ACHN (cell line): ENCODE results near the gene FREM2.

Source experiments
- DNase-seq: peaks from one replicate; pipeline ENCODE4 v3.0.0-alpha.2; 2015
- in situ Hi-C: cut with HindIII; loops from 2 replicates; pipeline ENCODE4 v1.10.0; 2017; ENCODE audit warnings: low sequenced_read_pairs, low pct_ligation_motif_present, low pct_unique_long_range_greater_than_20kb

Gene FREM2

DNA sequence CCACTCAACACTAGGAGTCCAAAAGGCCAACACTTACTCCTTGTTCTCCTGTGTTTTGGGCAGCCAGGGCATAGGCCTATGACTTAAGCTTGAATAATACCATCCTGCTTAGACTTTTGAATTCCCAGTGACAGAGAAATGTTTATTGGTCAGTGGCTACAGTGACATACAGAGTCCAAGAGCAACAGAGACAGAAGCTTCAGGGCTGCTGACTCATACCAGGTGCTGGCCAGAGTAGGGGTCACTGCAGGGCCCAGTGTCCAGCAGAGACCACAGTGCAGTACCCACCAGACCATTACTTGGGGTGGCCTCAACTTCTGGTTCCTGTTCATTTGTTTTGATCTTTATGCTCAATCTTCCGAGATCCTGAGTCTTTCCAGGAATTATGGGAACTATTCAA, 6.0 kb upstream of the FREM2 start:
- in situ Hi-C loops: no loop called here
- DNase-seq: no peak

DNA sequence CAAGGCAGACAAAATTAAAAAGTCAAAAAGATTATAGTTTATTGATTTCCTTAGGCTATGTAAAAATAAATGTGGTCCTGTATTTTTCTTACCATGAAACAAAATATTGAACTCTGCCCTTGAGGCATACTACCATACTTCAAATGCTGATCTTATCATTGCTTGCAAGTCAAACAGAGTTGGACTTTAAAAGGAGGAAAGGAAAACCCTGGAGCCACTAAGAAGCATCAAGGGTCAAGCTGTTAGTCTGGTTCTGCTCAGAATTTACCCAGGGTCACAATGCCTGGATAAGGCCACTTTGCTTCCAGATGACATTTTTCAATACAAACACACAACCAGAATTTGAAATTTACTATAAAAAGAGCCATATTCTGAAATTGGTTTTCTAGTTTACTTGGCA, 2.2 kb upstream of the FREM2 start:
- in situ Hi-C loops: no loop called here
- no peak for DNase-seq

DNA sequence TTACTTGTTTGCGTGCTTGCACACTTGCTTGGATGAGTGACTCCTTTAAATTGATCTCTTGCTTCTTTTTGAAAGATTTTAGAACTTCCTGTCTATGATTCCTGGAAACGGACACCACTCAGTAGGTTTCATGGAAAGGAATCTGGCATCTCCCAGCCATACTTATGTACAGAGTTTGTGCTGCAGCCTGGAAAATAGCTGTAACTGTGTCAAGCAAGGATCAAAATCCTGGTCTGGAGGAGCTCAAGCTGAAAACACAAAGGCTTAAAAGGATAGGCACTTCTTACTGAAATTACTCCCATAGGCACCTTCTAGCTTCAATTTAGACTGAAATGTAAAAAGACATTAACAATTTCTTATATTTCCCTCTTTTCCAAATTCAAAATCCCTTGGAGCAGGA, 1.4 kb upstream of the FREM2 start:
- no peak for DNase-seq
- in situ Hi-C loops: no loop called here

DNA sequence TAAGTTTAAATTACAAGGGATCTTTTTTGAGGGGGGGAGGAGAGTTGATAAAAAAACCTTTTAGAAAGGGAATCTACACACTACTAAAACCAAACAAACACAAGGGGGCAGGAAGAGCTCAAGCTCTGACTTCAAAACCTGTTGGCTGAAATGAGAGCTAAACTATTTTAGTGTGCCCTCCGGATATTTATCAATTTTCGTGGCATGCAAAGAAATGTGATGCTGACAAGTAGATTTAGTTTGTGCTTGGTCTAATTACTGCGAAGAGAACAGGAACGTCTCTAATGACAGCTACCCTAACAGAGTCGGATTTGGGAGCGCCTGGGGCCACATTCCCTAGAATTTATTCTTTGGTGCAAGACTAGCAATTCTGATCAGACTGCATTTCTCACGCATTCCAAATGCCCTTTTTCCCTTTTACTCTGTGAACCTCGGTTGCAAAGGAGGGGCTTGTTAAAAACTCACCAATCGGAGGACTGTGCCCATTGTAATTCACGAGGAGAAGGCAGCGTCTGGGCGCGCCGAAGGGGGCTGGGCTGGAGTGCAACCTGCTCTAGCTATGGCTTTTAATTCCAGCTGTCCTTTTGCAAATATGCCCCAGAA, 802 bp upstream of the FREM2 start:
- DNase-seq: peak; percentile 51
- in situ Hi-C loops: no loop called here

DNA sequence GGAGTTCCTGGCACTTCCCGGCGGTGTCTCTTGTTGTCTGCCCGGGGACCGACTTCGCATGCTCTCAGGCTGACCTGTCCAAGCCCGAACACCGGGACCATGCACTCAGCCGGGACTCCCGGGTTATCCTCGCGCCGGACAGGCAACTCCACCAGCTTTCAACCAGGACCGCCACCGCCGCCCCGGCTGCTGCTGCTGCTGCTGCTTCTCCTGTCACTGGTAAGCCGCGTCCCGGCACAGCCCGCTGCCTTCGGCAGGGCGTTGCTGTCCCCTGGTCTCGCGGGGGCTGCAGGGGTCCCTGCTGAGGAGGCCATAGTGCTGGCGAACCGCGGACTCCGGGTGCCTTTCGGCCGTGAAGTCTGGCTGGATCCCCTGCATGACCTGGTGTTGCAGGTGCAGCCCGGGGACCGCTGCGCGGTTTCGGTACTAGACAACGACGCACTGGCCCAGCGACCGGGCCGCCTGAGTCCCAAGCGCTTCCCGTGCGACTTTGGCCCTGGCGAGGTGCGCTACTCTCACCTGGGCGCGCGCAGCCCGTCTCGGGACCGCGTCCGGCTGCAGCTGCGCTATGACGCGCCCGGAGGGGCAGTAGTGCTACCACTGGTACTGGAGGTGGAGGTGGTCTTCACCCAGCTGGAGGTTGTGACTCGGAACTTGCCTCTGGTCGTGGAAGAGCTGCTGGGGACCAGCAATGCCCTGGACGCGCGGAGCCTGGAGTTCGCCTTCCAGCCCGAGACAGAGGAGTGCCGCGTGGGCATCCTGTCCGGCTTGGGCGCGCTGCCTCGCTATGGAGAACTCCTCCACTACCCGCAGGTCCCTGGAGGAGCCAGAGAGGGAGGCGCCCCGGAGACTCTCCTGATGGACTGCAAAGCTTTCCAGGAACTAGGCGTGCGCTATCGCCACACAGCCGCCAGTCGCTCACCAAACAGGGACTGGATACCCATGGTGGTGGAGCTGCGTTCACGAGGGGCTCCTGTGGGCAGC, 661 bp downstream of the FREM2 start:
- DNase-seq: no peak
- in situ Hi-C loops: no loop called here

DNA sequence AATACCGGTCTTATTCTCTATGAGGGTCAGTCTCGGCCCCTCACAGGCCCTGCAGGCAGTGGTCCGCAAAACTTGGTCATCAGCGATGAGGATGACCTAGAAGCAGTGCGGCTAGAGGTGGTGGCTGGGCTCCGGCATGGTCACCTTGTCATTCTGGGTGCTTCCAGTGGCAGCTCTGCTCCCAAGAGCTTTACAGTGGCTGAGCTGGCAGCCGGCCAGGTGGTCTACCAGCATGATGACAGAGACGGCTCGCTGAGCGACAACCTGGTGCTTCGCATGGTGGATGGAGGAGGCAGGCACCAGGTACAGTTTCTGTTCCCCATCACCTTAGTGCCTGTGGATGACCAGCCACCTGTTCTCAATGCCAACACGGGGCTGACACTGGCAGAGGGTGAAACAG, 1.8 kb downstream of the FREM2 start:
- DNase-seq: no peak
- in situ Hi-C loops: no loop called here

DNA sequence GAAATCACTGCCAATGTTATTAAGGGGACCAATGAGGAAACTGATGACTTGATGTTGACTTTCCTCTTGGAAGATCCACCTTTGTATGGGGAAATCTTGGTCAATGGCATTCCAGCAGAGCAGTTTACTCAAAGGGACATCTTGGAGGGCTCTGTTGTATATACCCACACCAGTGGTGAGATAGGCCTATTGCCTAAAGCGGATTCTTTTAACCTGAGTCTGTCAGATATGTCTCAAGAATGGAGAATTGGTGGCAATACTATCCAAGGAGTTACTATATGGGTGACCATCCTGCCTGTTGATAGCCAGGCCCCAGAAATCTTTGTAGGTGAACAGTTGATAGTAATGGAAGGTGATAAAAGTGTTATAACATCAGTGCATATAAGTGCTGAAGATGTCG, 3.4 kb downstream of the FREM2 start:
- no peak for DNase-seq
- in situ Hi-C loops: no loop called here

DNA sequence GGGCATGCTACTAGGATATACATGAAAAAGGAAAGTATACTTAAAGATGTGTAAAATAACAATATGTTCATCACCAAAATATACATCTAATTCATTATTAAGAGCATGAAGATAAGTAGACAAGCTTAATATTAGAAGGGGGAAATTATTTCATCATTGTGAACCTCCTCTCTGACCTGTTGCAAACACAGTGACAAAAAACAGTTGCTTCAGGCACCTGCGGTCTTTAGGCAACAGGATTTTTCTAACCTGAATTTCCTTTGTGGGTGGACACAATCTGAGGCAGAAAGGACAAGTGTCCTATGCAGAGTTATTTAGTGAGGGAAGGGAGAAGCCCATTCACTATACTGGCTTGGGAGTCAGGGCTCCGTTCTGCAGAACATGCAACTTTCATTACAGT, 6.3 kb downstream of the FREM2 start:
- DNase-seq: no peak
- in situ Hi-C loops: no loop called here

DNA sequence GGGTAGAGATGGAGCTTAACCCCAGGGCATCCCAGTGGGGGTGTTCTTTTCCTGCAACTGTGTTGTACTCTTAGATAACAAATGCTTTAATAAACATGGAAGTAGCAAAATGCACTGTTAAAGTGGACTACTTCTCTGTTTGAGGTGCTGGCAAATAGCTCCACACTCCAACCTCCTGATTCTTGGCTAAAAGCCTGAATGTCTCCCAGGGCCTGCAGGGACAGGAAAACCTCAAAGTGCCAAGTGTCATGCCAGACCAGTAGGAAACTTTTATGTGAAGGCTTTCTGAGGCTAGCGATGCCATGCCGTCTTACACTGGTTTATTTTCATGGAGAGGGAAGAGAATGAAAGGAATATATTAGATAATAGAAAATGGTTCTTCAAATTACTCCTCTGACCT, 6.8 kb downstream of the FREM2 start:
- in situ Hi-C loops: no loop called here
- no peak for DNase-seq

DNA sequence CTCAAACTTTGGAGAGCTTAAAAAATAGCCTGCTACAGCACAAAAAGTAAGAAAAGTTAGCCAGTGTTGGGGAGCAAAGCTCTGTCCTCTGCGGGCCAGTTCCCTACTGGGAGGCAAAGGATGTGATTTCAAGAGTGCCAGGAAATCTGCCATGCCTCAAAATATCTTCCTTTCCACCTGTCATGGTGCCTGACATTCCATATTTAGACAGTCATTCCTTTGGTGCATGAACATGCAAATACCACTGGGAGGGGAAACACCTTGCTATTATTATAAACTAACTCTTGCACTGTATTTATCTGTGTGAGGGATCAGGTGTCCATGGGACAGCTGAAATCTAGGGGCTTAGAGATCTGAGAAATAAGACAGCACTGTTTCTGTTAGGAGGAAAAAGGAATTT, 10.3 kb downstream of the FREM2 start:
- DNase-seq: no peak
- in situ Hi-C loops: no loop called here

DNA sequence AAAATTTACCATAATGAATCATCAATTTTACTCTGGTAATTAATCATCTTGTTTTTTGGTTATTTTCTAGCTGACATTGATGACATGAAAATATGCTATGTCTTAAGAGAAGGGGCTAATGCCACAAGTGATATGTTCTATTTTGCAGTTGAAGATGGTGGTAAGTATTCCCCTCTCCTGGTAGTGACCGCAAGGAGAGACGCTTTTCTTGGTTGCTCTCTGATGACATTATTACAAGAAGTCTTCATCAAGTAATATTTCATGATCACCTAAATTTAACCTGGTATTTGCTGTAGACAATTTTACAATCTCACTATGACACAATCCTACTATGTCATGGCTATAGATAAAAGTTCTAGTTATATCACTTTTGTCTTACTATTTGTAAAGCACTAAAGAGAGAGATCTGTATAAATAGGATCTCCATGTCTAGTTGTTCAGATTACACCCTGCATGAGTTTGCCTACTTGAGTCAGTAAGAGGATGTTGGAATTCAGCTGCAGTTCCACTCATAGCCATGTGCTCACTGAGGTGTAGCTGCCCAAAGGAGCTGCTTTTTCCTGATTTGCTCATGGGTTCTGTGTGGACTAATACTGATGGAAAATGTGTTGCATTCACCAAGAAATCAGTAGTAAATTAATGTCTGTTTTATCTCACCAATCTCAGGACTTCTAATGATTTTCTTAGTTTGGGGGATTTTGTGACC, 10.9 kb downstream of the FREM2 start:
- in situ Hi-C loops: no loop called here
- DNase-seq: peak; percentile 33

DNA sequence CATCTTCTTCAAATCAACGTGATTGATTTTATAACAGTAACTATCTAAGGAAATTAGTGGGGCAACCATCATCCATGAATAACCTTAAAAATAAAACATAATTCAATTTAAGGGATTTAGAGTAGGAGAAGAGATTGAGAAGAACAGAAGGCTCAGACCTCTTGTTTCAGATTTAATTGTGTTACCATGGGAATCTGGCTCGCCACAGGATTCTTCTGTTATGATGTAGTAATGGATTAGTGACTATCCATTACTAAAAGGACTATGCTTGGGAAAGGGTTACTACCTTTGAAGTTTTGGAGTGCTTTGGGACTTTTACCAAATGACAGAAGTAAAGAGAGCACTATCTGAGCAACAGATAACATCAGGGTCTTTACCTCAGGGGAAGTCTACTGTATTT, 13.2 kb downstream of the FREM2 start:
- no peak for DNase-seq

DNA sequence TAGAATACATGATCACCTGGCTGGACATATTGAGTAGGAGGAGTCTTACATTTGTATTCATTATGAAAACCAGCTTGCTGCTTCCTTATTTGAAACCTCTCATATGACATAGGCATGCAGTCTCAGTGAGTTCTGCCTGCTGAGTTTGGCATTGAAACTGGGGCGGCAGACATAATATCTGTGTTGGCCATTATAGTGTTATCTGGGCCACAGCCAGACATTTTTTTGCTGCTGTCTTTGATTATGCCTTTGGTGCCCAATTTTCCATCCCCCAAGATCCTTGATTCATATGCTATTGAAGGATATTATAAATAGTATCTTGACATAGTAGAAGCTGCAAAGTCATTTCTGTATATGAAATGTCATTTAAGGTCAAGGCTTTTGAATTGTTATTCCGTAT, 15.8 kb downstream of the FREM2 start:
- DNase-seq: no peak
- in situ Hi-C loops: no loop called here

More for the DNA sequence above, 13.2 kb downstream of the FREM2 start:
- in situ Hi-C loops: no loop called here

DNA sequence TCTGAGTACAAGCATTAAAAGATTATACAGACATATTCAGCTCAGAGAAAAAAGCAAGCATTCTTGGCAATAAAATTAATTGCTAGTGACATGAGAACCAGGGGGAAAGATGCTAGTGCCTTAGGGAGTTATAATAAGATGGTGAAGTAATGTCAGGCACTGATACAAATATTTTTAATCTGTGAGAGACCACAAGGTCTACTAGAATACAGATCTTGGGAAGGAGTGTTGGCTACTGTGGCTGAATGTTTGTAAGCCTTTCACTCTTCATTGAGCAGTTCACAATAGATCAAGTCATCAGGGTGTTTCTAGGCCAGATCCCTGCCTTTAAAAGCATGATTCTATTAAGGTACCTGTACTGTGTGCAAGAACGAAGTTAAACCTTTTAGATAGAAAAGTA, 16.4 kb downstream of the FREM2 start:
- DNase-seq: no peak
- in situ Hi-C loops: no loop called here

DNA sequence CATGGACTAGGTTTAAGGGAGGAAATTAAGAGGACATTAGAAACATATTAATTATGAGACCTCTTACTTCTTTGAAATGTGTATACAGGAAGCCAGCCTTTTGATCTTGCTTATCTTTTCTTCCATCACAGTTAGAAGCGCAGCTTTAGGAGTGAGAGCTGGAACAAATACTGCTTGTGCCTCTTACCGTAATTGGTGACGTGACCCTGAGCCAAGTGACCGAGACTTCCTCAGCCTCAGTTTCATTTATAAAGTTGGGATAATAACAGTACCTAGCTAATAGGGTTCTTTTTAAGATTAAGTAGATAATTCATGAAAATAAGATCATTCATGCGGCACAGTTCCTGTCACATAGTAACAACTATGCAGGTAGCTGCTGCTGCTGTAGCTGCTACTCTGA, 18.5 kb downstream of the FREM2 start:
- no peak for DNase-seq
- in situ Hi-C loops: no loop called here

DNA sequence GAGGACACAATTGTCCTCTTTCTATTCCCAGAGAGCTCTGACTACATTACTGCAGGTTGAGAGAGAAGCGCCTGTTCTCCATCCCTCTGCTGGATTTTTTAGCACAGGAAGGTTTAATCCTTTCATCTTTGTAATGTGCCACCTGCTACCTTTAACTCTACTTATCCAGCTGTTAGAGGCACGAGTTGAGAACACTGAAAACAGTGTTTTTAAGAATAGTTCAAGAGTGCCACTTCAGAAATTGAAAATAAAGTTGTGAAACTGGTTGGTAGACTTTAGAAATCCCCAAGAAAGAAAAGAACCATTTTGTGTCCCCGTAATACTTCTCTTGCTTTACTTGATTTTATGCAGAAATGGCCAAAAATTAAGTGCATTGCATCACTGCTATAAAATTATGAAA, 20.6 kb downstream of the FREM2 start:
- in situ Hi-C loops: no loop called here
- no peak for DNase-seq

DNA sequence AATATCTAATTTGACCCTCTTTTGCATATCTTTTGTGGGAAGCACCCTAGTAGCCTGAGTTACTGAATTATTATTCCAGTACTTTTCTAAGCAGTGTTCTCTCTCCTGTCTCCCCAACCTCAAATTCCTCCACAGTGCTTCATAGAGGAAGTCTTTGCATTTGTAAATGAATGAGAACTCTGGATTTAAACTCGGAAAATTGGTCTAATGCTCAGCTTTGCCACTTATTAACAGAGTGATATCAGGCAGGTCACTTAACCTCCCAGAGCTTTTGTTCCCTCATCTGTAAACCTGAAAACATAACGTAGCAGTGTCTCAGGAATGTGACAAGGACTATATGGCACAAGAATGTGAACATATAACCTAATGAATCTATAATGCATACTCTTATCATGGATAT, 26.2 kb downstream of the FREM2 start:
- DNase-seq: peak; percentile 3
- in situ Hi-C loops: no loop called here

DNA sequence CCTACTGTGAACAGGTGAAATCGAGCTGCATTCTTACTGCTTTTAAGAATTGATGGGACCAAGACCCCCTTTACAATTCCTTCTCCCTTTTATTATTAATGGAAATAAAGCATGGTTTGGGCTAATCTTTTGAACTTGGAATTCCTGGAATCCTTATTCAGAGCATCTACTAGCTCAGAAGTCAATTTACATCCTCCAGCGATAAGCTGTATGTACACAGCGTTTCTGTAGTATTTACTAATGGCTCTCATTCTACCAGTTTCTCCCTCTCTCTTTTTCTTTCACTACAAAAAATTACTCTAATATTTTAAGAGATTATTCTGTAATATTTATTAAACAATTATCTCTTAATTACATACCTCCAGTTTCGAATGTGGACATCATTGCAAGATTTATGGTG, 31.5 kb downstream of the FREM2 start:
- in situ Hi-C loops: no loop called here
- DNase-seq: no peak

DNA sequence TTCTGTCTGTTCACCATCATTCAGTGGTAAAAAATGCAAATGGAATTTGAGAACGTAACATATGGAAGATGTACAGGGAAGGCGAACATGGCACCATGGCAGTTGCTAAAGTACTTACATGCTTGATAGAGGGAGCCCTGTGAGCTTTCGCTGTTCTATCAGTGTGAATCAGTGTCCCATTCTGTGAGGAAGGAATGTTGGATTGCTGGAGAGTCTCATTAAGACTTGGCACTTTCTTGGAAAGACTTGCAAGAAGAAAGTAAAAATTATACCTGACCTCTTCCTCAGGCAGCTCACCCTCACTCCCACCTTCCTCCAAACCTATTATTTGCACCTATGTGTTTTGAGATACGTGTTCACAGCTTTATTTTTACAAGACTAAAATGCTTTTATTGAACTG, 43.5 kb downstream of the FREM2 start:
- no peak for DNase-seq
- in situ Hi-C loops: no loop called here

DNA sequence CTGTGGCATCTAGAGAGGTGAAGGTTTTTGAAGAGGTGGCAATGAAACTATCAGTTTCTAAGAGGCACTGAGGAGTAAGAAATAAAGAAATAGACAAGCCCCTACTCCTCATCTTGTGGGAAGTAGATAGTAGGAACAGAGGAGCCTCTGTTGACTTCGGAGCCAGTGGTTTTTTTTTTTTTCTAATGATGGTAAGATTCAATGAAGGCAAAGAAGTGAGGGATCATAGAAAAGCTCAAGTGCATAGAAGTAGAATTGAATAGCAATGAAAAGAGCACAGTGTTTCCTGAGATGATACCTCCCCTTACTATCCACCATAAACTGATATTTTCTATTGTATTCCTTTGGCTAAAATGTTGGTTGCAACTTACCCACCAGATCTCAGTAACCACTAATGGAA, 46.3 kb downstream of the FREM2 start:
- in situ Hi-C loops: no loop called here
- no peak for DNase-seq
